ENCODE results near the gene POMP. TPM values are rescaled to one million over a fixed set of nuclear protein-coding genes. Genes with fewer than 3 reads are reported as not detected.

The POMP gene
- total RNA-seq, 1 experiment from 2014 or later: 102 TPM

DNA sequence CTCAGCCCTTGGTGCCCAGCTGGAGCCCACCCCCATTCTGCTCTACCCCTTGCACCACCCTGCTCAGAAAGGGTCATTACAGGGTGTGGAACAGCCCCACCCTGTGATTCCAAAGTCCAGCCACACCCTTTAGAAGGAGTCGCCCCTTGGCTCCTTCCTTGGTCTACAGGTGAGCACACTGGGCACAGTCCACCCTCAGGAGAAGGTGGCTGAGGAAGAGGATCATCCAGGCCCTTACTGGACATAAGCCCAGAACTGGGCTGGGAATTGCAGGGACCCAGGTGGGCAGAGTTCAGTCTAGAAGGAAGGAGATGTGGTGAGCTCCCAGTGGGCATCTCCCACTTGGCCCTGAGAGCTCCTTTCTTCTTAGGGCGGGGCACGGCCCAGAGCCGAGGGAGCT lies 51.2 kb downstream of the POMP start:
- Histone ChIP-seq H3K23me2 (ENCODE audit: insufficient read length, low read depth, low read length, poor library complexity, severe bottlenecking) (no peaks in the 10 kb centered on the region), H3K56ac (ENCODE audit: insufficient read length, low read depth, low read length) (no peak overlapping the region), H3K27ac (ENCODE audit: insufficient read length, low read depth, low read length) (no peak overlapping the region), H3K79me1 (ENCODE audit: insufficient read depth, low read depth, low read length, poor library complexity, severe bottlenecking) (no peaks in the 10 kb centered on the region), H2BK12ac (ENCODE audit: insufficient read length, low read depth, low read length) (no peak overlapping the region), H3K9ac (ENCODE audit: extremely low read depth, insufficient read length, low read length) (no peak overlapping the region), H2BK120ac (ENCODE audit: low read depth, low read length, poor library complexity, severe bottlenecking) (no peak overlapping the region), H3K27me3 (ENCODE audit: insufficient read depth, low read length) (no peaks in the 10 kb centered on the region), H3K4me1 (ENCODE audit: insufficient read depth, low read length) (no peaks in the 10 kb centered on the region), H3K4ac (ENCODE audit: low read depth, low read length) (no peak overlapping the region), H3K14ac (ENCODE audit: insufficient read depth, low read length) (no peak overlapping the region), H2BK15ac (ENCODE audit: low read depth, low read length) (no peak overlapping the region), H3K18ac (ENCODE audit: insufficient read length, low read depth, low read length) (no peak overlapping the region), H2BK5ac (ENCODE audit: insufficient read length, low read length) (no peak overlapping the region), H3K4me2 (ENCODE audit: insufficient read depth, insufficient read length, low read length) (no peak overlapping the region), H2AK5ac (ENCODE audit: insufficient read length, low read length) (no peak overlapping the region), H3K79me2 (ENCODE audit: insufficient read depth, low read length) (no peaks in the 10 kb centered on the region), H3K9me3 (ENCODE audit: control insufficient read depth, low read depth, low read length) (no peaks in the 10 kb centered on the region), H2AFZ (ENCODE audit: low read length) (no peak overlapping the region), H4K8ac (replicated peaks; ENCODE audit: insufficient read length, low read depth, low read length) (no peak overlapping the region), H2BK20ac (ENCODE audit: low read depth, low read length, poor library complexity, severe bottlenecking) (no peak overlapping the region), H4K5ac (ENCODE audit: insufficient read length, low read depth, low read length) (no peak overlapping the region), H4K20me1 (ENCODE audit: control insufficient read depth, insufficient read depth, insufficient read length) (no peaks in the 10 kb centered on the region), H4K91ac (ENCODE audit: insufficient read length, low read depth, low read length) (no peak overlapping the region), H3T11ph (ENCODE audit: low read length) (no peak overlapping the region), H3K23ac (ENCODE audit: insufficient read length, low read depth, low read length) (no peak overlapping the region)
- TF ChIP-seq, protein P1, sequence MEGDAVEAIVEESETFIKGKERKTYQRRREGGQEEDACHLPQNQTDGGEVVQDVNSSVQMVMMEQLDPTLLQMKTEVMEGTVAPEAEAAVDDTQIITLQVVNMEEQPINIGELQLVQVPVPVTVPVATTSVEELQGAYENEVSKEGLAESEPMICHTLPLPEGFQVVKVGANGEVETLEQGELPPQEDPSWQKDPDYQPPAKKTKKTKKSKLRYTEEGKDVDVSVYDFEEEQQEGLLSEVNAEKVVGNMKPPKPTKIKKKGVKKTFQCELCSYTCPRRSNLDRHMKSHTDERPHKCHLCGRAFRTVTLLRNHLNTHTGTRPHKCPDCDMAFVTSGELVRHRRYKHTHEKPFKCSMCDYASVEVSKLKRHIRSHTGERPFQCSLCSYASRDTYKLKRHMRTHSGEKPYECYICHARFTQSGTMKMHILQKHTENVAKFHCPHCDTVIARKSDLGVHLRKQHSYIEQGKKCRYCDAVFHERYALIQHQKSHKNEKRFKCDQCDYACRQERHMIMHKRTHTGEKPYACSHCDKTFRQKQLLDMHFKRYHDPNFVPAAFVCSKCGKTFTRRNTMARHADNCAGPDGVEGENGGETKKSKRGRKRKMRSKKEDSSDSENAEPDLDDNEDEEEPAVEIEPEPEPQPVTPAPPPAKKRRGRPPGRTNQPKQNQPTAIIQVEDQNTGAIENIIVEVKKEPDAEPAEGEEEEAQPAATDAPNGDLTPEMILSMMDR (conservative IDR thresholded peaks at IDR 0.05): no peak
- no CpG with 5 or more reads among the region's 4 CpGs for WGBS (ENCODE audit: extremely low coverage, insufficient read length, low lambda C conversion rate)
- Mint-ChIP-seq H3K9me3 (no peaks in the 10 kb centered on the region), H3K27me3 (ENCODE audit: low read depth) (no peaks in the 10 kb centered on the region; the same call in 1 of the 2 replicates), H3K4me3 (no peak overlapping the region), H3K4me1 (peaks cover 0 to 6% of the 10 kb centered on the region in 2 experiments; a peak in 1 of 4 replicates), H3K36me3 (ENCODE audit: insufficient read depth in 1 of 3, low read depth in 3 of 3) (no peaks in the 10 kb centered on the region; a peak in 1 of 7 replicates), H3K27ac (peak overlapping the region in 1 of 3 experiments; percentile 70; a peak in 1 of 7 replicates)
- no peak for DNase-seq

Data from H9 (cell line).